Measurements from ENCODE around the gene NEK10. TPM values are rescaled to one million over a fixed set of nuclear protein-coding genes. Genes with fewer than 3 reads are reported as not detected.

The NEK10 gene
- total RNA-seq, 3 donors from 2014 or later (not counting 1 experiment from before 2014, with no cell fraction given), result 0.68 to 1.6 (median 0.80) TPM

DNA sequence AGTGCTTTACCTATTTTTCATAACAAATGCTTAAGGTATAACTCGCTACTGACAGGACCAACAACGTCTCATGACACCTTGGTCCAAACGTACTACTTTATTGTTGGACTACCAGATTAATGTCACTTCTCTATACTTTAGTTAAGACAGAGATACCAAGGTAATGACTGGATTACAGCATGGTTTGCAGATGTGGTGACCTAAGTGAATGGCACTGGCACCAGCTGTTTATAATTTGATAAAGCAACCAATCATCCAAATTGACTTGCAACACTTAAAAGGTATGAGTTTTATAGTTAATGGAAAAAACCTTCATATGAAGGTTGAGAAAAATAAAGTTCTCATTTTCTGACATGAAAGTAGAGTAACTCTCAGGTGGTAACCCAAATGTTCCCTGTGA, 209.0 kb downstream of the NEK10 start:
- no peak overlapping the region for H3K4me3 Mint-ChIP-seq

DNA sequence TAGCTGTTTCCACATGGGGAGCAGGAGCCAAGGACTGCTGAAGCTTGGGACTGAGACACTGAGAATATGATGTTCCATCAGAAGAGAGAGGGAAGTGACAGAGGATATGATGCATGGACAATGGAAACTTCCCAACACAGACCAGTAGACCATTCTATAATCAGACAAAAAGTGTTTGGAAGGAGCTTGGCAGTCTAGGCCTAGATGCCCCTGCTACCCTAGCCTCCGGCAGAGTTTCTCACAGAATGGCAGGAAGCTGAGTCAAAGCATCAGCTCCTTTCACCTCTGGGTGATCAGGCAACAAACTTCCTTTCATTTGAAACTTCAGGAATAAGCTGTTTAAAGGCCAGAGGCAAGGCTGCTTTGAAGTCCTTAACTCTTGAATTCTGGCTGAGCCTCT, 222.0 kb downstream of the NEK10 start:
- Mint-ChIP-seq H3K4me1 (no peaks in the 10 kb centered on the region), H3K4me3 (no peak overlapping the region), H3K9me3 (peaks cover 0 to 2% of the 10 kb centered on the region in 2 donors), H3K27me3 (ENCODE audit: low read depth in 2 of 2) (peaks cover 2 to 8% of the 10 kb centered on the region in 2 donors), H3K27ac (no peak overlapping the region), H3K36me3 (peaks cover 9% of the 10 kb centered on the region)
- ATAC-seq (no peak), DNase-seq (no peak)
- no peaks in the 10 kb centered on the region for H3K9me3 ChIP-seq (ENCODE audit: control insufficient read depth, insufficient read depth, low read length)
- 78% methylated on average over 1 of the region's 1 CpG for WGBS (ENCODE audit: insufficient coverage)
- H3K4me1 ChIP-seq (ENCODE audit: control insufficient read depth, insufficient read depth, low read length), result no peaks in the 10 kb centered on the region
- H3K4me3 ChIP-seq (ENCODE audit: low read length), result no peak overlapping the region
- intact Hi-C loops (cut with micrococcal nuclease), result no loop called here
- H3K36me3 ChIP-seq (ENCODE audit: control insufficient read depth, insufficient read depth, low read length), result no peaks in the 10 kb centered on the region
- TF ChIP-seq, protein P1, sequence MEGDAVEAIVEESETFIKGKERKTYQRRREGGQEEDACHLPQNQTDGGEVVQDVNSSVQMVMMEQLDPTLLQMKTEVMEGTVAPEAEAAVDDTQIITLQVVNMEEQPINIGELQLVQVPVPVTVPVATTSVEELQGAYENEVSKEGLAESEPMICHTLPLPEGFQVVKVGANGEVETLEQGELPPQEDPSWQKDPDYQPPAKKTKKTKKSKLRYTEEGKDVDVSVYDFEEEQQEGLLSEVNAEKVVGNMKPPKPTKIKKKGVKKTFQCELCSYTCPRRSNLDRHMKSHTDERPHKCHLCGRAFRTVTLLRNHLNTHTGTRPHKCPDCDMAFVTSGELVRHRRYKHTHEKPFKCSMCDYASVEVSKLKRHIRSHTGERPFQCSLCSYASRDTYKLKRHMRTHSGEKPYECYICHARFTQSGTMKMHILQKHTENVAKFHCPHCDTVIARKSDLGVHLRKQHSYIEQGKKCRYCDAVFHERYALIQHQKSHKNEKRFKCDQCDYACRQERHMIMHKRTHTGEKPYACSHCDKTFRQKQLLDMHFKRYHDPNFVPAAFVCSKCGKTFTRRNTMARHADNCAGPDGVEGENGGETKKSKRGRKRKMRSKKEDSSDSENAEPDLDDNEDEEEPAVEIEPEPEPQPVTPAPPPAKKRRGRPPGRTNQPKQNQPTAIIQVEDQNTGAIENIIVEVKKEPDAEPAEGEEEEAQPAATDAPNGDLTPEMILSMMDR (IDR thresholded peaks at IDR 0.05), result no peak
- no peaks in the 10 kb centered on the region for H3K27me3 ChIP-seq (ENCODE audit: control insufficient read depth, insufficient read depth, low read length)
- H3K27ac ChIP-seq (ENCODE audit: low read length), result no peak overlapping the region

More for the DNA sequence above, 209.0 kb downstream of the NEK10 start:
- H3K4me3 ChIP-seq (ENCODE audit: low read length), result no peak overlapping the region
- ATAC-seq, result no peak
- Mint-ChIP-seq H3K27me3 (ENCODE audit: low read depth in 2 of 2) (no peaks in the 10 kb centered on the region), H3K27ac (no peak overlapping the region), H3K9me3 (peaks cover 0 to 3% of the 10 kb centered on the region in 2 donors), H3K36me3 (no peaks in the 10 kb centered on the region), H3K4me1 (no peaks in the 10 kb centered on the region)
- TF ChIP-seq, protein P1 (IDR thresholded peaks at IDR 0.05), result no peak
- H3K36me3 ChIP-seq (ENCODE audit: control insufficient read depth, insufficient read depth, low read length), result no peaks in the 10 kb centered on the region
- no peaks in the 10 kb centered on the region for H3K27me3 ChIP-seq (ENCODE audit: control insufficient read depth, insufficient read depth, low read length)
- intact Hi-C loops (cut with micrococcal nuclease), result no loop called here
- WGBS (ENCODE audit: insufficient coverage), result 89% methylated on average over 3 of the region's 3 CpGs
- no peak overlapping the region for H3K27ac ChIP-seq (ENCODE audit: low read length)
- H3K4me1 ChIP-seq (ENCODE audit: control insufficient read depth, insufficient read depth, low read length), result no peaks in the 10 kb centered on the region
- H3K9me3 ChIP-seq (ENCODE audit: control insufficient read depth, insufficient read depth, low read length), result no peaks in the 10 kb centered on the region
- DNase-seq, result no peak

DNA sequence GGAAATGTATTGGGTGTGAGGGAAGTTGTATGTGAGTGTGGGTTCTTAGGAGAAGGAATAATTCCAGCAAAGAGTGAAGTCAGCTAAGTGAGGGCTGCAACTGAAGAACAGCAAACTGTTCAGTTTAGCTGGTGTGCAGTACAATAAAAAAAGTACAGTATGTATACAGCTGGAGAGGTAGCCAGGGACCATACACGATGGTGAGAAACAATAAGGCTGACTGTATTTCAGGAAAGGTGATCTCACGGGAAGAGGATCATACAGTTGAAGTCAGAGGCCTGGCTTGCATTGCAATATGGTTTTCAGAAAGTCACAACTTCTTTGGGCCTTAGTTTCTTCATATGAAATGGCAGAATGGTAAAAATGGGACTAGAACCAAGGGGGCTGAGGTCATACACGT, 222.4 kb downstream of the NEK10 start:
- Histone ChIP-seq H3K4me1 (ENCODE audit: control insufficient read depth, insufficient read depth, low read length) (no peaks in the 10 kb centered on the region), H3K27me3 (ENCODE audit: control insufficient read depth, insufficient read depth, low read length) (no peaks in the 10 kb centered on the region), H3K36me3 (ENCODE audit: control insufficient read depth, insufficient read depth, low read length) (no peaks in the 10 kb centered on the region), H3K9me3 (ENCODE audit: control insufficient read depth, insufficient read depth, low read length) (no peaks in the 10 kb centered on the region), H3K4me3 (ENCODE audit: low read length) (no peak overlapping the region), H3K27ac (ENCODE audit: low read length) (no peak overlapping the region)
- peaks cover 11% of the 10 kb centered on the region for H3K36me3 Mint-ChIP-seq
- H3K4me1 Mint-ChIP-seq, result no peaks in the 10 kb centered on the region
- peaks cover 2 to 8% of the 10 kb centered on the region in 2 donors for H3K27me3 Mint-ChIP-seq (ENCODE audit: low read depth in 2 of 2)
- no peak overlapping the region for H3K4me3 Mint-ChIP-seq
- DNase-seq (no peak), ATAC-seq (no peak)
- TF ChIP-seq, protein P1 (IDR thresholded peaks at IDR 0.05), result no peak
- H3K27ac Mint-ChIP-seq, result no peak overlapping the region
- intact Hi-C loops (cut with micrococcal nuclease), result no loop called here
- WGBS (ENCODE audit: insufficient coverage), result 80% methylated on average over 3 of the region's 3 CpGs
- peaks cover 0 to 4% of the 10 kb centered on the region in 2 donors for H3K9me3 Mint-ChIP-seq

DNA sequence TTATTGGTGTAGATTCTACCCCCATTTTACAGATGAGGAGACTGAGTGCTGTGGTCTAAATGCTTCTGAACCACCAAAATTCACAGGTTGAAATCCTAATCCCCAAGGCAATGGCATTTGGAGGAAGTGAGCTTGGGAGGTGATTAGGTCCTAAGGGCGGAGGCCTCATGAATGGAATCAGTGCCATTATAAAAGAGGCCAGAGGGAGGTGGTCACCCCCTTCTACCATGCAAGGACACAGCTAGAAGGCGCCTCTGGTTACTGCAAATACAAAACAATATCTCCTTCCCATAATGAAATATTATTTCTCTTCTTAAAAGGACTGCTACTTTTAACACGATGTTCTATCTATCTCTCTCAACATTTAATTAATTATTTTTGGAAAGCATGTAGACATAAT, 223.5 kb downstream of the NEK10 start:
- no peak overlapping the region for H3K27ac ChIP-seq (ENCODE audit: low read length)

More for the DNA sequence above, 223.5 kb downstream of the NEK10 start:
- Mint-ChIP-seq H3K27ac (no peak overlapping the region), H3K27me3 (ENCODE audit: low read depth in 2 of 2) (peaks cover 2 to 8% of the 10 kb centered on the region in 2 donors), H3K4me1 (no peaks in the 10 kb centered on the region), H3K9me3 (peaks cover 0 to 4% of the 10 kb centered on the region in 2 donors), H3K4me3 (no peak overlapping the region), H3K36me3 (peaks cover 11% of the 10 kb centered on the region)
- TF ChIP-seq, protein P1 (IDR thresholded peaks at IDR 0.05), result no peak
- WGBS (ENCODE audit: insufficient coverage), result 90% methylated on average over 2 of the region's 3 CpGs
- Histone ChIP-seq H3K4me3 (ENCODE audit: low read length) (no peak overlapping the region), H3K4me1 (ENCODE audit: control insufficient read depth, insufficient read depth, low read length) (no peaks in the 10 kb centered on the region), H3K36me3 (ENCODE audit: control insufficient read depth, insufficient read depth, low read length) (no peaks in the 10 kb centered on the region), H3K9me3 (ENCODE audit: control insufficient read depth, insufficient read depth, low read length) (no peaks in the 10 kb centered on the region), H3K27me3 (ENCODE audit: control insufficient read depth, insufficient read depth, low read length) (no peaks in the 10 kb centered on the region)
- ATAC-seq (no peak), DNase-seq (no peak)
- intact Hi-C loops (cut with micrococcal nuclease), result no loop called here
